RWPE2 (cell line): ENCODE measurements around the gene ESPL1.

ENCODE experiments used
- ATAC-seq: fragments of 200-7000 bp; cut with Tn5 transposase; 3 replicates; pipeline ENCODE4 v1.9.1; 2021; ENCODE audit warnings: low read depth
- DNase-seq: peaks from one replicate; pipeline ENCODE4 v3.0.0-alpha.2; 2020; ENCODE audit warnings: low spot score
- H3K27ac ChIP-seq: fragments of 450-650 bp; 2 replicates; pipeline ENCODE4 v1.5.1; 2017; ENCODE audit warnings: mild to moderate bottlenecking; ENCODE audit not compliant: poor library complexity, severe bottlenecking
- H3K27me3 ChIP-seq: fragments of 250-450 bp; sonication (Bioruptor Pico); 2 replicates; pipeline ENCODE4 v1.5.1; 2021; ENCODE audit warnings: mild to moderate bottlenecking, moderate library complexity; ENCODE audit not compliant: insufficient read depth, poor library complexity, severe bottlenecking
- H3K36me3 ChIP-seq: fragments of 250-450 bp; sonication (Bioruptor Pico); 2 replicates; pipeline ENCODE4 v1.5.1; 2020; ENCODE audit warnings: low read depth, mild to moderate bottlenecking, moderate library complexity
- H3K4me1 ChIP-seq: fragments of 250-450 bp; sonication (Bioruptor Pico); 2 replicates; pipeline ENCODE4 v1.5.1; 2021; ENCODE audit warnings: mild to moderate bottlenecking, moderate library complexity; ENCODE audit not compliant: insufficient read depth, poor library complexity, severe bottlenecking
- H3K4me3 ChIP-seq: fragments of 250-450 bp; sonication (Bioruptor Pico); 2 replicates; pipeline ENCODE4 v1.5.1; 2021; ENCODE audit warnings: mild to moderate bottlenecking, moderate library complexity; ENCODE audit not compliant: severe bottlenecking
- H3K9me3 ChIP-seq: fragments of 250-450 bp; sonication (Bioruptor Pico); 2 replicates; pipeline ENCODE4 v1.5.1; 2021; ENCODE audit warnings: mild to moderate bottlenecking, moderate library complexity; ENCODE audit not compliant: severe bottlenecking
- TF ChIP-seq, protein P1 (sequence below): fragments of 450-650 bp; IDR thresholded peaks from one replicate; pipeline ENCODE4 v1.5.1; 2017; ENCODE audit warnings: mild to moderate bottlenecking, moderate library complexity; ENCODE audit not compliant: poor library complexity, severe bottlenecking

ESPL1 gene

DNA sequence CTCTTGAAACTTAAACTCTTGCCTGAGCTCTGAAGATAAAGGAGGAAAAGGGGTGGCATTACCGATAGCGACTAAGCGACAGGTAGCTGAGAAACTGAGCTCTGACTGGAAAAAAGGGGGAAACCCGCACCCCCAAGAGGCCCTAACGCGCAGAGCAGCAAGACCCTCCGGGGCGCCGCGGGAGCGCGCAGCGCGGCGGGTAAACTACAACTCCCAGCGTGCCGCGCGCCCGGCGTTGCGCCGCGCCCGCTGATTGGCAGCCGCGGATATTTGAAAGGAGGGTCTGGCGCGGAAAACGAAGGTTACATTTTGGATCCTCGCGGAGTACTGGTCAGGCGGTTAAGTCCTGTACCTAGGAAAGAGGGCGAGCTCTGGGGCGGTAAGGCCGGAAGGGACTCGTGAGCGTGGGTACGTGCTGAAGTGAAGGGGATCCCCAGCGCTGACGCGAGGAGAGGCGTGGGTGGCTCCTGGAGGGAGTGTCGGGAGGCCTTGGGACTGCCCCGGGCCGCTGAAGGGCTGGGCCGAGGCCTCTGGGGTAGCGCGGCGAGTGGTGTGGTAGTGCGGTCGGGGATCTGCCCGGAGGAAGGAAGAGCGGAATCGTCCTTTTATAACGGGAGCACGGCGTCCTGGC lies at the start of gene ESPL1:
TSS of gene ESPL1 (plus strand) at position 301 of the 631 bp plus-strand sequence. CDS start 468 bp downstream, outside the sequence.
- no peak for DNase-seq
- H3K4me1 ChIP-seq: no peaks in the 10 kb centered on the region
- TF ChIP-seq, protein P1, sequence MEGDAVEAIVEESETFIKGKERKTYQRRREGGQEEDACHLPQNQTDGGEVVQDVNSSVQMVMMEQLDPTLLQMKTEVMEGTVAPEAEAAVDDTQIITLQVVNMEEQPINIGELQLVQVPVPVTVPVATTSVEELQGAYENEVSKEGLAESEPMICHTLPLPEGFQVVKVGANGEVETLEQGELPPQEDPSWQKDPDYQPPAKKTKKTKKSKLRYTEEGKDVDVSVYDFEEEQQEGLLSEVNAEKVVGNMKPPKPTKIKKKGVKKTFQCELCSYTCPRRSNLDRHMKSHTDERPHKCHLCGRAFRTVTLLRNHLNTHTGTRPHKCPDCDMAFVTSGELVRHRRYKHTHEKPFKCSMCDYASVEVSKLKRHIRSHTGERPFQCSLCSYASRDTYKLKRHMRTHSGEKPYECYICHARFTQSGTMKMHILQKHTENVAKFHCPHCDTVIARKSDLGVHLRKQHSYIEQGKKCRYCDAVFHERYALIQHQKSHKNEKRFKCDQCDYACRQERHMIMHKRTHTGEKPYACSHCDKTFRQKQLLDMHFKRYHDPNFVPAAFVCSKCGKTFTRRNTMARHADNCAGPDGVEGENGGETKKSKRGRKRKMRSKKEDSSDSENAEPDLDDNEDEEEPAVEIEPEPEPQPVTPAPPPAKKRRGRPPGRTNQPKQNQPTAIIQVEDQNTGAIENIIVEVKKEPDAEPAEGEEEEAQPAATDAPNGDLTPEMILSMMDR: peak; percentile 49
- H3K36me3 ChIP-seq: peaks cover 32% of the 10 kb centered on the region
- peak; percentile 95 for ATAC-seq
- H3K9me3 ChIP-seq: no peaks in the 10 kb centered on the region
- H3K27me3 ChIP-seq: no peaks in the 10 kb centered on the region
- peak within 1 kb of the TSS; percentile 63 for H3K4me3 ChIP-seq
- H3K27ac ChIP-seq: peak within 1 kb of the TSS; percentile 15

DNA sequence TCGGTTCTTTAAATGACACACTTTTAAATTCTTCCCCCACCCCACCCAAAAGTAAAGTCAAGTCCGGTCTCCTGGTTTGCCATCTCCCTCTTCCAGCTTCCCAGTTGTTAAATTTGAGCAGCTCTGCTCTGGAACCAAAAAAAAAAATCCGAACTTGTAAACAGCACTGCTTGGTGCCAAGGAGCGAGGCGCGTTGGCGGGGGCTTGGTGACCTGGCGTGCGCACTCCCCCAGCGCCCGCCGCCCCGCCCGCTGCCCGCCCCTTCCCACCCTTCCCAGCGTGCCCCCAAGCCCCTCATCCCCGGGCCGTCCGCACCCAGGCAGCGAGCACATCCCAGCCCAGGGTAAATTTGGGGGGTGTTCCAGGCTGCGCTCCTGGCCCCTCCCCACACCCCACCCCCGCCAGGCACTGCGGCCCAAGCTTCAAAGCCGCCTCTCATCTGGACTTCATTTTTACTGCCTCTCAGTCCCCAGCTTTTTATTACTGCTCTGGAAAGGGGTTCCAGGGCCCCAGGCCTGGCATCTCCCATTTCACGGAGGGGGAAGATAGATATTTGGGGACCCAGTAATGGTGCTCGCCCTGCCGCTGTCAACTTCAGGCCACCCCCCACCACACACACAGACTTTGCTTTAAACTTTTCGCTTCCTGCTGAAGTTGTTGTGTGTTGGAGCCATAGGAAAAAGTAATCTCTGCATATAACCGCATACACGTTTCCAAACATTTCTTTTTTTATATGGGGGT lies 49.4 kb upstream of the ESPL1 start:
- H3K27ac ChIP-seq: peak overlapping the region; percentile 96

GRCh38 chr12:53219292-53219955 lies 48.7 kb upstream of the ESPL1 start:
- peaks cover 7% of the 10 kb centered on the region for H3K36me3 ChIP-seq
- DNase-seq (no peak), ATAC-seq (no peak)
- peak overlapping the region; percentile 96 for H3K27ac ChIP-seq
- no peaks in the 10 kb centered on the region for H3K27me3 ChIP-seq
- H3K4me1 ChIP-seq: peaks cover 45% of the 10 kb centered on the region
- TF ChIP-seq, protein P1: no peak
- peak overlapping the region; percentile 54 for H3K4me3 ChIP-seq
- H3K9me3 ChIP-seq: no peaks in the 10 kb centered on the region

More for the DNA sequence above, 49.4 kb upstream of the ESPL1 start:
- no peaks in the 10 kb centered on the region for H3K9me3 ChIP-seq
- peaks cover 14% of the 10 kb centered on the region for H3K36me3 ChIP-seq
- TF ChIP-seq, protein P1: no peak
- peak overlapping the region; percentile 54 for H3K4me3 ChIP-seq
- peaks cover 38% of the 10 kb centered on the region for H3K4me1 ChIP-seq
- no peaks in the 10 kb centered on the region for H3K27me3 ChIP-seq
- ATAC-seq (no peak), DNase-seq (no peak)

GRCh38 chr12:53219956-53220693 lies 48.0 kb upstream of the ESPL1 start:
- Histone ChIP-seq H3K4me1 (peaks cover 52% of the 10 kb centered on the region), H3K36me3 (peaks cover 5% of the 10 kb centered on the region; the same call in 1 of the 2 replicates), H3K4me3 (peak overlapping the region; percentile 54), H3K27ac (peak overlapping the region; percentile 96), H3K27me3 (no peaks in the 10 kb centered on the region), H3K9me3 (no peaks in the 10 kb centered on the region)
- peak; percentile 38 for ATAC-seq
- no peak for DNase-seq
- TF ChIP-seq, protein P1: no peak
